K562 (cell line): ENCODE data around the gene FNDC1. TPM values are rescaled to one million over a fixed set of nuclear protein-coding genes. Genes with fewer than 3 reads are reported as not detected.

Source experiments
- HDAC6 ChIP-seq: IDR thresholded peaks from 2 replicates; pipeline ENCODE4 v1.6.1; 2012; ENCODE audit warnings: low read depth, mild to moderate bottlenecking, control low read depth, inconsistent platforms, low read length, moderate library complexity
- PBX2 ChIP-seq, 2 experiments: IDR thresholded peaks in 1 of 2; conservative IDR thresholded peaks in 1 of 2; 2 replicates each; pipeline ENCODE4 v1.6.1; 2016; ENCODE audit warnings: low read depth in 2 of 2, mild to moderate bottlenecking in 1 of 2, missing compliant biosample characterization in 1 of 2, missing genetic modification characterization in 1 of 2, moderate library complexity in 1 of 2
- RB1 ChIP-seq: fragments of 450-650 bp; IDR thresholded peaks from 2 replicates; pipeline ENCODE4 v1.6.1; 2017; ENCODE audit warnings: low read depth, mild to moderate bottlenecking
- TEAD2 ChIP-seq: fragments of 450-650 bp; IDR thresholded peaks from 2 replicates; pipeline ENCODE4 v1.6.1; 2016; ENCODE audit warnings: missing genetic modification characterization, control low read depth, missing compliant biosample characterization
- TEAD4 ChIP-seq, 2 experiments: sonication (generic) in 1 of 2; formaldehyde crosslinking in 1 of 2; IDR thresholded peaks; 2 replicates each; pipeline versions ENCODE4 v1.6.1 to v1.8.0; 2012 to 2022; ENCODE audit warnings: borderline replicate concordance in 1 of 2, inconsistent platforms in 1 of 2, low read length in 1 of 2, mild to moderate bottlenecking in 1 of 2, missing genetic modification reagents in 1 of 2
- polyA plus RNA-seq, 8 experiments: library from polyadenylated mRNA; depleted of rRNA in 4 of 8; stranded (reverse) in 5 of 8; unstranded in 3 of 8; fragments of >200 nt; fragmentation: Nextera tagmentation in 2 of 8; fragmentation: Illumina TruSeq in 1 of 8; extraction: Ambion mirVana in 2 of 8; extraction: Trizol in 1 of 8; gene quantifications; 2 replicates each; pipeline versions ENCODE4 v1.2.1 to v1.2.3, GENCODE V29; 2011 to 2014; ENCODE audit warnings: inconsistent platforms in 1 of 8, missing spikeins in 1 of 8
- total RNA-seq, 7 experiments: library from RNA; depleted of rRNA in 6 of 7; stranded (reverse); fragments of >200 nt in 6 of 7; fragmentation: Illumina TruSeq in 2 of 7; extraction: Trizol in 2 of 7; gene quantifications; 2 replicates each; pipeline versions ENCODE4 v1.2.1 to v1.2.3, GENCODE V29; 2011 to 2021; ENCODE audit warnings: low replicate concordance in 1 of 7
- TF ChIP-seq, protein P1 (sequence below): IDR thresholded peaks from 2 replicates; pipeline ENCODE4 v1.6.1; 2016; ENCODE audit warnings: missing genetic modification characterization, missing compliant biosample characterization
- TF ChIP-seq, protein P2 (sequence below), 2 experiments: fragments of 450-650 bp; formaldehyde crosslinking in 1 of 2; IDR thresholded peaks; 2 replicates each; pipeline versions ENCODE4 v1.4.0 to v1.6.1; 2014 to 2020; ENCODE audit warnings: mild to moderate bottlenecking in 2 of 2, borderline replicate concordance in 1 of 2, low read depth in 1 of 2

The FNDC1 gene
- total and polyA plus RNA-seq, 9 of the 15 experiments (the other 6 are each of a cell fraction or from before 2014, with no cell fraction given), result not detected

DNA sequence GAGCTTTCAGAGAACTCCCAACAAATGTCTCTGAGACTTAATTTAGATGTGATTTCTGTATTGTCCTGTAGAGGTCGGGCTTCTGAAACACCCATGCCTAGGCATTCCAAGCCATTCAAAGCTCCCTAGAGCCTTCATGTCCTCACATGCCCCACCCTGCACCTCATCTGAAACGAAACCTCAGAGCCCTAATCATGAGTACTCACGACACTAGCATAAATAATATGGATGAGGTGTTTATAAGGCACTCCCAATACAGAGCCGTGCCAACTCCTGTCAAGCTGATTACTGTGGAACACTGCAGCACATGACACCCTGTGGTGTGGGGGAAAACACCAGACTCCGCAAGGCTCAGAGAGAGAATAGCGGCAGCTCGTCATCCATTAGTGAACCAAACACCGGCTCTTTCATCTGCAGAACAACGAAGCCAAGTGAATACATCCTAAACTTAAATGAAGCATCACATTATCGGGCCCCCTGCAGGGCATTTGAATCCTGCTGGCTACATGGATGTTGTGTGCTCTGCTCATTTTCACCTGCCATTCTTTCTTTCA, 83.8 kb downstream of the FNDC1 start (continued):
- TF ChIP-seq, protein P1, sequence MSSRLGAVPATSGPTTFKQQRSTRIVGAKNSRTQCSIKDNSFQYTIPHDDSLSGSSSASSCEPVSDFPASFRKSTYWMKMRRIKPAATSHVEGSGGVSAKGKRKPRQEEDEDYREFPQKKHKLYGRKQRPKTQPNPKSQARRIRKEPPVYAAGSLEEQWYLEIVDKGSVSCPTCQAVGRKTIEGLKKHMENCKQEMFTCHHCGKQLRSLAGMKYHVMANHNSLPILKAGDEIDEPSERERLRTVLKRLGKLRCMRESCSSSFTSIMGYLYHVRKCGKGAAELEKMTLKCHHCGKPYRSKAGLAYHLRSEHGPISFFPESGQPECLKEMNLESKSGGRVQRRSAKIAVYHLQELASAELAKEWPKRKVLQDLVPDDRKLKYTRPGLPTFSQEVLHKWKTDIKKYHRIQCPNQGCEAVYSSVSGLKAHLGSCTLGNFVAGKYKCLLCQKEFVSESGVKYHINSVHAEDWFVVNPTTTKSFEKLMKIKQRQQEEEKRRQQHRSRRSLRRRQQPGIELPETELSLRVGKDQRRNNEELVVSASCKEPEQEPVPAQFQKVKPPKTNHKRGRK (tag), result no peak
- TF ChIP-seq TEAD2 (0 out of 2 replicates have a peak, but pooled peaks have one; percentile 48), RB1 (0 out of 2 replicates have a peak, but pooled peaks have one; percentile 28), PBX2 (CRISPR knock-in tag; IDR thresholded peaks at IDR 0.05; ENCODE audit: low read depth) (no peak), PBX2 (tag; conservative IDR thresholded peaks at IDR 0.05; ENCODE audit: low read depth) (0 out of 2 replicates have a peak, but pooled peaks have one; percentile 12), TEAD4 (IDR thresholded peaks at IDR 0.05; ENCODE audit: low read length) (peak; percentile 40; the same call in 1 of the 2 replicates), TEAD4 (CRISPR knock-in tag; IDR thresholded peaks at IDR 0.05; ENCODE audit: borderline replicate concordance) (no peak), HDAC6 (no peak)
- TF ChIP-seq, protein P2, sequence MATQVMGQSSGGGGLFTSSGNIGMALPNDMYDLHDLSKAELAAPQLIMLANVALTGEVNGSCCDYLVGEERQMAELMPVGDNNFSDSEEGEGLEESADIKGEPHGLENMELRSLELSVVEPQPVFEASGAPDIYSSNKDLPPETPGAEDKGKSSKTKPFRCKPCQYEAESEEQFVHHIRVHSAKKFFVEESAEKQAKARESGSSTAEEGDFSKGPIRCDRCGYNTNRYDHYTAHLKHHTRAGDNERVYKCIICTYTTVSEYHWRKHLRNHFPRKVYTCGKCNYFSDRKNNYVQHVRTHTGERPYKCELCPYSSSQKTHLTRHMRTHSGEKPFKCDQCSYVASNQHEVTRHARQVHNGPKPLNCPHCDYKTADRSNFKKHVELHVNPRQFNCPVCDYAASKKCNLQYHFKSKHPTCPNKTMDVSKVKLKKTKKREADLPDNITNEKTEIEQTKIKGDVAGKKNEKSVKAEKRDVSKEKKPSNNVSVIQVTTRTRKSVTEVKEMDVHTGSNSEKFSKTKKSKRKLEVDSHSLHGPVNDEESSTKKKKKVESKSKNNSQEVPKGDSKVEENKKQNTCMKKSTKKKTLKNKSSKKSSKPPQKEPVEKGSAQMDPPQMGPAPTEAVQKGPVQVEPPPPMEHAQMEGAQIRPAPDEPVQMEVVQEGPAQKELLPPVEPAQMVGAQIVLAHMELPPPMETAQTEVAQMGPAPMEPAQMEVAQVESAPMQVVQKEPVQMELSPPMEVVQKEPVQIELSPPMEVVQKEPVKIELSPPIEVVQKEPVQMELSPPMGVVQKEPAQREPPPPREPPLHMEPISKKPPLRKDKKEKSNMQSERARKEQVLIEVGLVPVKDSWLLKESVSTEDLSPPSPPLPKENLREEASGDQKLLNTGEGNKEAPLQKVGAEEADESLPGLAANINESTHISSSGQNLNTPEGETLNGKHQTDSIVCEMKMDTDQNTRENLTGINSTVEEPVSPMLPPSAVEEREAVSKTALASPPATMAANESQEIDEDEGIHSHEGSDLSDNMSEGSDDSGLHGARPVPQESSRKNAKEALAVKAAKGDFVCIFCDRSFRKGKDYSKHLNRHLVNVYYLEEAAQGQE (IDR thresholded peaks at IDR 0.05; ENCODE audit: borderline replicate concordance), result peak; percentile 25; the same call in 1 of the 2 replicates
- TF ChIP-seq, protein P2 (CRISPR knock-in tag; IDR thresholded peaks at IDR 0.05; ENCODE audit: low read depth), result no peak
- TF ChIP-seq, all 486 proteins: peak for 7
